KBM-7 (cell line): ENCODE data around the gene SLC35C1.
A peak's percentile ranks its signal among the peaks of the same experiment; 100 is the strongest.
"Not testable (repeated sequence)": the region's sequence is repeated elsewhere in the genome, so short reads cannot be mapped to it uniquely, and the experiment has no call there.

Experiments
- DNase-seq: peaks from one replicate; pipeline ENCODE4 v3.0.0-alpha.2; 2015
- in situ Hi-C: fragments of 300-500 bp; cut with MboI; formaldehyde crosslinking; loops from 2 replicates; pipeline ENCODE4 v1.14.3; 2020; ENCODE audit warnings: low sequenced_read_pairs, low pct_unique_long_range_greater_than_20kb, mixed read lengths

SLC35C1 gene

GRCh38 chr11:45806937-45807791 lies 2.2 kb downstream of the SLC35C1 start:
- in situ Hi-C loops = no loop called here
- no peak for DNase-seq

GRCh38 chr11:45807792-45808238 lies 2.9 kb downstream of the SLC35C1 start:
- DNase-seq = no peak
- in situ Hi-C loops = no loop called here

GRCh38 chr11:45808427-45808826 lies 3.5 kb downstream of the SLC35C1 start:
- DNase-seq, in situ Hi-C loops: not testable (repeated sequence)

GRCh38 chr11:45809456-45810395 lies 4.8 kb downstream of the SLC35C1 start:
- in situ Hi-C loops = no loop called here
- DNase-seq = no peak

- DNase-seq = no peak
- in situ Hi-C loops = no loop called here
Observed at GRCh38 chr11:45810431-45811108, 5.6 kb downstream of the SLC35C1 start.

- in situ Hi-C loops = no loop called here
- no peak for DNase-seq
Observed at GRCh38 chr11:45811109-45811435, 6.1 kb downstream of the SLC35C1 start.

GRCh38 chr11:45811571-45812290 lies 6.8 kb downstream of the SLC35C1 start:
- in situ Hi-C loops = no loop called here
- DNase-seq = no peak

GRCh38 chr11:45812581-45813548 lies 7.9 kb downstream of the SLC35C1 start:
- DNase-seq = no peak
- in situ Hi-C loops = no loop called here

GRCh38 chr11:45815747-45816146 lies 10.8 kb downstream of the SLC35C1 start:
- in situ Hi-C loops = no loop called here
- peak; percentile 37 for DNase-seq

GRCh38 chr11:45816614-45817013 lies 11.7 kb downstream of the SLC35C1 start:
- in situ Hi-C loops = no loop called here
- DNase-seq = no peak

GRCh38 chr11:45817191-45817590 lies 12.2 kb downstream of the SLC35C1 start:
- in situ Hi-C loops = no loop called here
- no peak for DNase-seq

- in situ Hi-C loops = no loop called here
- no peak for DNase-seq
Observed at GRCh38 chr11:45818961-45819605, 14.1 kb downstream of the SLC35C1 start.

GRCh38 chr11:45820211-45820857 lies 15.4 kb downstream of the SLC35C1 start:
- in situ Hi-C loops = no loop called here
- DNase-seq = no peak

GRCh38 chr11:45826492-45826891 lies 21.5 kb downstream of the SLC35C1 start:
- DNase-seq, in situ Hi-C loops: not testable (repeated sequence)

GRCh38 chr11:45827123-45827522 lies 22.2 kb downstream of the SLC35C1 start:
- no peak for DNase-seq
- in situ Hi-C loops = no loop called here

- no peak for DNase-seq
- in situ Hi-C loops = no loop called here
Observed at GRCh38 chr11:45828996-45829395, 24.0 kb downstream of the SLC35C1 start.

GRCh38 chr11:45830596-45830995 lies 25.6 kb downstream of the SLC35C1 start:
- DNase-seq = no peak
- in situ Hi-C loops = no loop called here
